ENCODE measurements around the gene NUMA1.
A peak's percentile ranks its signal among the peaks of the same experiment; 100 is the strongest.

Gene NUMA1

DNA sequence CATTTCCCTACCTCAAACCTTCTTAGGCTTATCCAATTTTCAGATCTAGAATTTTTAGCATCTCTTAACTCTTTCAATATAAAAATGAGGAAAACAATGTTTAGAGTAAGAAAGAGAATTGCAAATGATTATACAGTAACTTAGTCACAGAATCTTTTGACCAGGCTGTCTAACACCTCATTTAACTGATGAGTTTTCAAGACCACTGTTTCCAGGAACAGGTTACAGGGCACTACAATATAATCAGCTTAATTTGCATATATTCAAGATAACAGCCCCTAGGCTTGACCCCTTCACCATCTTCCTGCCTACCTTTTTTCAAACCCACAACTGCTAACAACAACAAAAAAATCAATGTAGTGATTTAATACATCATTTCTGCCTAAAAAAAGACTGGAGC, 12.7 kb downstream of the NUMA1 start:
- DNase-seq (ENCODE audit: low read depth): no peak

- no peak for DNase-seq (ENCODE audit: low read depth)
Observed at GRCh38 chr11:72067266-72067665, 13.1 kb downstream of the NUMA1 start.

DNA sequence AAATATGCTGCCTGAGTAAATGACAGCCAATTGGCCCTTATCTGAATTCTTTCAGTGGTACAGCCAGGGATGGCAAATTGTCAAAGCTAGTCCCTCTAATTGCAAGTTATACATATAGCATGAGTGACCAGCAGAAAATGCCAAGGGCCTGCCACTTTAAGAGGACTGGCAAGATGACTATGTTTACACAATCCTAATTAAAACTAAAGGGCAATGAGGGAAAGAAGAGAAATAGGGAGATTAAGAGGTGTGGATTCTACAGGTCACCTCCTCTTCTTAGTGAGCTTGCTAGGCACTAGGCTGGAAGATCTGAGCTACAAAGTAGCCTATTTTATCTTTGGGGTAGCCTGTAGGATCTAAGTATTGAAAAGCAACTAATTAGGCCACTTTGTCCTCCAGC, 13.5 kb downstream of the NUMA1 start:
- no peak for DNase-seq (ENCODE audit: low read depth)

DNA sequence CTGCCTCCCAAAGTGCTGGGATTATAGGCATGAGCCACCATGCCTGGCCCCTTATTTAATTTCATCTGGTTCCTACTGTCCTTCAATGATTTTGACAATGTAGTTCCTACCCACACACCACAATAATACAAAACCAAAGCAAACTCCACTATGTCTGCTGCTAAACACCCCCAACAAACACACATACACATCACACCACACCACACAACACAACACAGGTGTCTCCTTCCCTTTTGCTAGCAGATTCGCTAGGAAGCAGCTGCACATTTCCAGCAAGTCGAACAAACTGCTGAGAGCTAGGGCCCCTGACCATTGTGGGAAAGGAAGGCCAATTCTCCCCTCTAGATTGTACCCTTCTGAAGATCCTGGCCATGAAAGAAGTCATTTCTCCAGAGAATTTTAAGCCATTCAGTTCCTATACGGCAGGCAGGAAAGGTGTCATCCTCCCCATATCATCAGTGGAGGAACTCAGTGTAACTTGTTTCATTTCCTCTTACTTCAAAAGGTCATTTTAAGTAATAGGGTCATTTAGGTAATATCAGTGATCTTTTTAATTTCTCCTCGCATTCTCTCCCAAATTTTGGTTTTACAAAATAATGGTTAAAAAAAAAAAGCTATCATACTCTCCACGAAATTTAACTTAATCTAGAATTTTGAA, 18.5 kb downstream of the NUMA1 start:
- DNase-seq (ENCODE audit: low read depth): no peak

- DNase-seq (ENCODE audit: low read depth): no peak
Observed at GRCh38 chr11:72058416-72059034, 21.8 kb downstream of the NUMA1 start.

- peak; percentile 47 for DNase-seq (ENCODE audit: low read depth)
Observed at GRCh38 chr11:72048766-72049460, 31.4 kb downstream of the NUMA1 start.

DNA sequence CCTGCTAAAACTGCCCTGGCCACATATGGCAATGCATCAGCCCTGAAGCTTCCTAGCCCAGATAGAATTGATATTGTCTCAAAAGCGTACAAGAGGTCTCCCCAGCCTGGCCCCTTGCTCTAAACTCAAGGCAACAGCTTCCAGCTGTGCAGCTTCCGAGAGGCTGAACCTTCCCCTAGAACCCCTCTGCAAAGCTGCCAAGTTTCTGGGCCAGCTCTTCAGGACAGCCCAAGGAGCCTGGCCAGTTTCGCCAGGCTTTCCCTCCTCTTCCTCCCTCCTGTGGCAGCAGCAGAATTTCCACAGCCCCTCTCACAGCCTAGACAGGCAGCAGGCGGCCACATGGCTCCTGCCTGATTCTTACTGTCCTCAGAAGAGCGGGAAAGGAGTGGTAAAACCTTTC, 34.5 kb downstream of the NUMA1 start:
- no peak for DNase-seq (ENCODE audit: low read depth)

DNA sequence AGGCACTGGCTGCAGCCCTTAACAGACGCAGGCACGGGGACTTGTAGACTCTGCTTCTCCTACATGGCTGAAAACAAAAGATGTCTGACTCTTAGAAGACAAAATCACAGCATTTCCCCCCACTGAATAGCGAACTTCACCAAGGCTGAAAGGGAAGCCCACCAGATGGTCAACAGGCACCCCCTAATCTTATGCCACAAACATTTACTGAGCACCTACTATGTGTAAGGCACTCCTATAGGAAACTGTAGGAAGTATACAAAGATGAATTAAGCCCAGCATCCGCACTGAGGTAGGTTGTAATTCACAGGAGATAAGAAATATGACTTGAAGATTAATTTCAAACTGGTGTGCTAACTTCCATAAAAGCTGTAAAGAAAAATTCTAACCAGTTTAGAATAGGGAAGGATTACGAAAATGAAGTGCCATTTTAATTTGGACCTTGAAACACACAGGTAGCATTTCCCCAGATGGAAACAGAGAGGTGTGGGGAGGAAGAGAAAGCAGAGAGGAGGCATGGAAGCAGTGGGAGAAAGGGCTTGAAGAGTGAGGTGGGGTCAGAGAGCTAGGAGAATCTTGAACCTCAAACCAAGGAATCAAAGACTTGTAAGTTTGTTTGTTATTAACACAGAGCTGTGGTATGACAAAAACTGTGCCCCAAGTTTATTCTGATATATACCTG, 38.1 kb downstream of the NUMA1 start:
- DNase-seq (ENCODE audit: low read depth): no peak

DNA sequence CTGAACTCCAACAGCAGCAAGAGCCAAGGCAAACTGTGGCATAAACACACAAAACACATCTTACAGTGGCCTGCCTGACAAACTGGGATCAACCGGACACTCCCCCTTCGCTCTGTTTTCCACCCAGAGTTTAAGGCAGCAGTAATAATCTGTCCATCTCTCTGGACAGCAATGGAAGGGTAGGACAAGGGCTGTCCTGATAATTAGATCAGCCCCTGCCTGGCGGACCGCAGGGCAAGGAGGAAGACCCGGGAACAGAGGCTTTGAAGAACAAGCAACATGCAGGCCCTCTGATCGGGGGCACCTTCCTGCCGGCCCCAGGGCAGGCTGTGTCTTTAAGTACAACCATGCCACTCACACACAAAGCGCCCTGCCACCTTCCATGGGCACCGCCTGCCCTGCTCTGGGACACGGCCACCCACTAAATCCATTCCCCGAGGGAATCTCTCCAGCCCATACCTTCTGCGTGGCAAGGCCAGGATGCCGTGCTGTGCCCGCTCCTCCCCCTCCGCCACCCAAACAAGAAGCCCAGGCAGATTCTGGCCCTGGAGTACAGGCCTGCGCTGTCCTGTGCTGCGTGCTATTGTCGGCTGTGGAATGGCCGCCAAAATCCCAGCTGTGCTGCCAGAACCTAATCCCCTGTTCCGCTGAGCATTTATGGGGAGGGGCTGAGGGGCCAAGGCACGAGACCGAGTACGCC, 38.8 kb downstream of the NUMA1 start:
- peak; percentile 77 for DNase-seq (ENCODE audit: low read depth)

GRCh38 chr11:72040491-72041363, 39.6 kb downstream of the NUMA1 start:
- peak; percentile 94 for DNase-seq (ENCODE audit: low read depth)

- DNase-seq (ENCODE audit: low read depth): no peak
Observed at GRCh38 chr11:72039856-72040401, 40.4 kb downstream of the NUMA1 start.

- DNase-seq (ENCODE audit: low read depth): no peak
Observed at GRCh38 chr11:72039031-72039855, 41.1 kb downstream of the NUMA1 start.

GRCh38 chr11:72038491-72038890, 41.9 kb downstream of the NUMA1 start:
- peak; percentile 63 for DNase-seq (ENCODE audit: low read depth)

DNA sequence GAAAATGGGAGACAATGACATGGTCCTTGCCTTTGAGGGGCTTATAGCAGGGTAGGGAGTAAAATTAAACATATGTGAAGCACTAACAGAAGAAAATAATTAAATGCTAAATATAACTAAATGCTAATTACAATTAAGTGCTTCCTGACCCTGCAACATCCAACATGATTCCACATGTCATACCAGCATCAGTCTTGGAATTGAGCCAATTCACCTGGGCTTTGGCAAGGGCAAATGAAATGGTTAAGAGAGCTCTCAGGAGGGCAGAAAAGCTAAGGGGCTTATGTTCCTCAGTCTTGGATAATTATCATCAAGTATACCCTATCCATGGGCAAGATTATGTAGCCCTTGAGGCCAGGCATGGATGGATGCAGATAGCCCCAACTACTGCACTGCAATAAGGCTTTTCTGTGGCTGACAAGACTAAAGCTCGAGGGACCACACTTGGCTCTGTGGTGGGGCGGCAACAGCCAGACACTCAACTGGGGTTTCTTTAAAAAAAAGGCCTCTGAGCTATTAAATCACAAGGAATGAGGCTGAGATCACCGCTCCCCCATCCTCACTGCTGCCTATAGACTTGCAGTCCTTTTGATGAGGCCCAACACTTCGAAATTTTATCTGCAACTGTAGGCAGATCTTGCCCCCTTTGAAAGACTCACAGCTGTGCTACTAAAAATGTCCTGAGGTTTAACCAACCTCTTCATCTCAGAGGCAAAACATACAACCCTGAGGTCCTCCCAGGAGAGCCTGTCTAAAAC, 42.6 kb downstream of the NUMA1 start:
- DNase-seq (ENCODE audit: low read depth): no peak

DNA sequence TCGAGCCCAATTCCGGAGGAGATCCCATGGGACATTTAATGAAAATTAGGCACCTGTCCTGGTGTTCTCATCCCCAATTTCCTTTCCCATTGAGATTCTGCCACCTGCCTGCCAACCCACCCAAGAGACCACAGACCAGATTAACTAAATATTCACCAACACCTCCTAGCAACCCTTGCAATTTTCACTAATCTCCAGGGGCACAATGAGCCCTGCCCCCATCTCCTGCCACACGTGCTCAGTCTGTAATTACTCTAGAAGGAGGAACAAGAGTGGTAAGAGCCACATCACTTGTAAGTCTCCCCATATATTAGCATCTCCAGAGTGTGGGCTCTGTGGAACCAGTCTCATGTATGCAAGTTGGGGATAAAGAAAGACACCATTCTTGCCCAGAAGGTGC, 43.7 kb downstream of the NUMA1 start:
- no peak for DNase-seq (ENCODE audit: low read depth)

- DNase-seq (ENCODE audit: low read depth): no peak
Observed at GRCh38 chr11:72030472-72031045, 49.8 kb downstream of the NUMA1 start.

GRCh38 chr11:72026090-72026489, 54.3 kb downstream of the NUMA1 start:
- DNase-seq (ENCODE audit: low read depth): no peak

- no peak for DNase-seq (ENCODE audit: low read depth)
Observed at GRCh38 chr11:72024069-72024754, 56.1 kb downstream of the NUMA1 start.

Measured in amniotic epithelial cell (primary cell).